GM23338 (cell line): ENCODE measurements around the gene ATP23.

Experiments used
- EZH2 ChIP-seq: fragments of 200-600 bp; sonication (generic); IDR thresholded peaks from one replicate; pipeline ENCODE4 v1.8.0; 2017; ENCODE audit warnings: antibody characterized with exemption, mild to moderate bottlenecking, low read depth; ENCODE audit not compliant: unreplicated experiment
- POLR2AphosphoS5 ChIP-seq: IDR thresholded peaks from 2 replicates; pipeline ENCODE4 v1.6.1; 2016; ENCODE audit warnings: antibody characterized with exemption, low read depth
- TF ChIP-seq, protein P1 (sequence below): IDR thresholded peaks from one replicate; pipeline ENCODE4 v1.6.1; 2018; ENCODE audit warnings: antibody characterized with exemption; ENCODE audit not compliant: unreplicated experiment
- TF ChIP-seq, protein P2 (sequence below), 2 experiments: fragments of 200-600 bp in 1 of 2; sonication (generic) in 1 of 2; conservative IDR thresholded peaks; 2 replicates each; pipeline versions ENCODE4 v1.5.1 to v1.6.1; 2016 to 2017; ENCODE audit warnings: antibody characterized with exemption in 2 of 2, low read depth in 2 of 2, mild to moderate bottlenecking in 2 of 2, moderate library complexity in 1 of 2

- TF ChIP-seq, protein P1, sequence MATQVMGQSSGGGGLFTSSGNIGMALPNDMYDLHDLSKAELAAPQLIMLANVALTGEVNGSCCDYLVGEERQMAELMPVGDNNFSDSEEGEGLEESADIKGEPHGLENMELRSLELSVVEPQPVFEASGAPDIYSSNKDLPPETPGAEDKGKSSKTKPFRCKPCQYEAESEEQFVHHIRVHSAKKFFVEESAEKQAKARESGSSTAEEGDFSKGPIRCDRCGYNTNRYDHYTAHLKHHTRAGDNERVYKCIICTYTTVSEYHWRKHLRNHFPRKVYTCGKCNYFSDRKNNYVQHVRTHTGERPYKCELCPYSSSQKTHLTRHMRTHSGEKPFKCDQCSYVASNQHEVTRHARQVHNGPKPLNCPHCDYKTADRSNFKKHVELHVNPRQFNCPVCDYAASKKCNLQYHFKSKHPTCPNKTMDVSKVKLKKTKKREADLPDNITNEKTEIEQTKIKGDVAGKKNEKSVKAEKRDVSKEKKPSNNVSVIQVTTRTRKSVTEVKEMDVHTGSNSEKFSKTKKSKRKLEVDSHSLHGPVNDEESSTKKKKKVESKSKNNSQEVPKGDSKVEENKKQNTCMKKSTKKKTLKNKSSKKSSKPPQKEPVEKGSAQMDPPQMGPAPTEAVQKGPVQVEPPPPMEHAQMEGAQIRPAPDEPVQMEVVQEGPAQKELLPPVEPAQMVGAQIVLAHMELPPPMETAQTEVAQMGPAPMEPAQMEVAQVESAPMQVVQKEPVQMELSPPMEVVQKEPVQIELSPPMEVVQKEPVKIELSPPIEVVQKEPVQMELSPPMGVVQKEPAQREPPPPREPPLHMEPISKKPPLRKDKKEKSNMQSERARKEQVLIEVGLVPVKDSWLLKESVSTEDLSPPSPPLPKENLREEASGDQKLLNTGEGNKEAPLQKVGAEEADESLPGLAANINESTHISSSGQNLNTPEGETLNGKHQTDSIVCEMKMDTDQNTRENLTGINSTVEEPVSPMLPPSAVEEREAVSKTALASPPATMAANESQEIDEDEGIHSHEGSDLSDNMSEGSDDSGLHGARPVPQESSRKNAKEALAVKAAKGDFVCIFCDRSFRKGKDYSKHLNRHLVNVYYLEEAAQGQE = no peak
- TF ChIP-seq, protein P2, sequence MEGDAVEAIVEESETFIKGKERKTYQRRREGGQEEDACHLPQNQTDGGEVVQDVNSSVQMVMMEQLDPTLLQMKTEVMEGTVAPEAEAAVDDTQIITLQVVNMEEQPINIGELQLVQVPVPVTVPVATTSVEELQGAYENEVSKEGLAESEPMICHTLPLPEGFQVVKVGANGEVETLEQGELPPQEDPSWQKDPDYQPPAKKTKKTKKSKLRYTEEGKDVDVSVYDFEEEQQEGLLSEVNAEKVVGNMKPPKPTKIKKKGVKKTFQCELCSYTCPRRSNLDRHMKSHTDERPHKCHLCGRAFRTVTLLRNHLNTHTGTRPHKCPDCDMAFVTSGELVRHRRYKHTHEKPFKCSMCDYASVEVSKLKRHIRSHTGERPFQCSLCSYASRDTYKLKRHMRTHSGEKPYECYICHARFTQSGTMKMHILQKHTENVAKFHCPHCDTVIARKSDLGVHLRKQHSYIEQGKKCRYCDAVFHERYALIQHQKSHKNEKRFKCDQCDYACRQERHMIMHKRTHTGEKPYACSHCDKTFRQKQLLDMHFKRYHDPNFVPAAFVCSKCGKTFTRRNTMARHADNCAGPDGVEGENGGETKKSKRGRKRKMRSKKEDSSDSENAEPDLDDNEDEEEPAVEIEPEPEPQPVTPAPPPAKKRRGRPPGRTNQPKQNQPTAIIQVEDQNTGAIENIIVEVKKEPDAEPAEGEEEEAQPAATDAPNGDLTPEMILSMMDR (conservative IDR thresholded peaks at IDR 0.05; ENCODE audit: low read depth in 2 of 2) = no peak
- TF ChIP-seq POLR2AphosphoS5 (no peak), EZH2 (no peak)
Measured at GRCh38 chr12:57897286-57897974, 43.9 kb upstream of the ATP23 start.
